Medulla oblongata (tissue), 1 donor: ENCODE measurements around the gene RSPH9.
A peak's percentile ranks its signal among the peaks of the same experiment; 100 is the strongest.
"Not testable (repeated sequence)": the region's sequence is repeated elsewhere in the genome, so short reads cannot be mapped to it uniquely, and the experiment has no call there.

ENCODE experiments used
- DNase-seq: peaks from one replicate; pipeline ENCODE4 v3.0.0-alpha.2; 2015; ENCODE audit errors: extremely low spot score

Gene RSPH9

GRCh38 chr6:43683708-43684455 lies 39.0 kb downstream of the RSPH9 start:
- DNase-seq, result no peak

GRCh38 chr6:43687079-43687436 lies 42.2 kb downstream of the RSPH9 start:
- no peak for DNase-seq

DNA sequence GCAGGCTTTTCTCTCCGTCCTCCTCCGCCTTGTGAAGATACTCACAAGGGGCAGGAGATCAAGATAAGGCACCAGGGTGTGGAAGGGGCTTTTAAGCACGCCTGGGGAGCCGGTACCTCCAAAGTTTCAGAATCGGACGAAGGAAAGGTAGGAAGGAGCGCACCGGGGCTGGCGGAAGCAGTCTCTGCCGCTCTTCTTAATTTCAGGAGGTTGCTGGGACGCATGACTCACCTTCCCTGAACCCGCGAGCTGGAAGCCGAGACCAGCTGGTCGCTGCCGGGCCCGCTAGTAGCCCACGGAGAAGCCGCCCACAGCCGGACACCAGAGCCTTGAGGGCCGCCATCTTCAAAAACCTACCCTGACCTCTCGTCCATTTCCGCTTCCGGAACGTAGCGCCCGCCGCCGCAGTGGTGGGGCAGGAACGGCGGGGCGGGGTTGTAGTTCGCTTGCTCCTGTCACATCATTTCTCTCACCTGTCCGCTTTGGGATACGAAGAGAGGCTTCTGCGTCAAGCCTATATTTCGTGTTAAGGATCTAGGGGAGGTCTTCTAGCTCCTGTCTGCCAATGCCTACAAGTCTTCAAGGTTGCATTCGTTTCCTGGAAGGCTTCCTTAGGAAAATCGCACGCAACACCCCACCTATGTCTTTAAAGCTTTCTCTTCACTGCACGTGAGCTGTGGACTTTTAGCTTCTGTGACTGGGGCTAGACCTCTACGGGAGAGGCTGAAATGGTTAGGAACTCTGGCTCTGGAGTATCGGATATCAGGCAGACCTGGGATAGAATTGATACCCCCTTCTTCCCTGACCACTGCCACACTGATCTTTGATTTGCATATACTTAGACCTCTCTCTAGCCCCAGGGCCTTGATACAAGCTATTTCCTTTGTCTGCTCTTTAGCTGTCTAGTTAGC lies 42.9 kb downstream of the RSPH9 start, which contains the start of gene MRPS18A:
MRPS18A (minus strand) TSS at position 355 of the 911 bp plus-strand sequence; CDS start at position 343, 12 bp downstream.
- peak; percentile 83 for DNase-seq

- DNase-seq, result no peak
Measured at GRCh38 chr6:43689421-43689820, 44.6 kb downstream of the RSPH9 start.

DNA sequence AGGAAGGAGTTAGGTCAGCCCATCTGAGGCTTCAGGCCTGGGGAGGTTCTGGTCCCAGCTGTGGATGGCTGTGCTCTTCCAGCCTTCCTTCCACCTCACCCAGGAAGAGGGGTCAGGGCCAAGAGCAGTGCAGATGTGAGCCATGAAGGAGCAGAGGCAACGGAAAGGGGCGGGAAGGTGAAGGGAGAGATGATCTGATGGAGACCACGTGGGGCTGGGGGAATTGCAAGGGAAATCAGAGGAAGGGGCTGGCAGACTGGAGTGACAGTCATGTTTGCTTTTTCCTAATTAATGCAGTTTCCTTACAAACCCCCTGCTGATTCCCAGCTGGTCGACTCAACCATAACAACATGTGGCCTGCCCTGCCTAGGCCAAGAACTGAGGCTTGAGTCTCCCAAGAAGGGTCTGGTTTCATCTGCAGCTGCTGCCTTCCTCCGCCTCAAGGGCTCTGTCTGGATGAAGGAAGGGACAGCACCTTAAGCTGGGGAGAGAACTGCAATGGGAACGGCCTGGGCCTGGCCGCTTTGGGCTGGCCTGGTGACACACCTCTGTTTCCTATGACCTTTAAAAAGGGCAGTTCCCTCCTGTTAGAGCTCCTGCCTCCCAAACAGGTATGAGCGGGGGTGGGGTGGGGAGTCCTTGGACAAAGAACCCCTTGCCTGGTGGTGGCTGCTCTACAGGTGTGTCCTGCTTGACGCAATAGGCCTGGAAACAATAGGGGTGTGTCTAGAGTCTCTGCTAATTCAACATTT lies 50.6 kb downstream of the RSPH9 start:
- no peak for DNase-seq

- DNase-seq, result no peak
Measured at GRCh38 chr6:43695967-43696291, 51.1 kb downstream of the RSPH9 start.

- no peak for DNase-seq
Measured at GRCh38 chr6:43697421-43697820, 52.6 kb downstream of the RSPH9 start.

DNA sequence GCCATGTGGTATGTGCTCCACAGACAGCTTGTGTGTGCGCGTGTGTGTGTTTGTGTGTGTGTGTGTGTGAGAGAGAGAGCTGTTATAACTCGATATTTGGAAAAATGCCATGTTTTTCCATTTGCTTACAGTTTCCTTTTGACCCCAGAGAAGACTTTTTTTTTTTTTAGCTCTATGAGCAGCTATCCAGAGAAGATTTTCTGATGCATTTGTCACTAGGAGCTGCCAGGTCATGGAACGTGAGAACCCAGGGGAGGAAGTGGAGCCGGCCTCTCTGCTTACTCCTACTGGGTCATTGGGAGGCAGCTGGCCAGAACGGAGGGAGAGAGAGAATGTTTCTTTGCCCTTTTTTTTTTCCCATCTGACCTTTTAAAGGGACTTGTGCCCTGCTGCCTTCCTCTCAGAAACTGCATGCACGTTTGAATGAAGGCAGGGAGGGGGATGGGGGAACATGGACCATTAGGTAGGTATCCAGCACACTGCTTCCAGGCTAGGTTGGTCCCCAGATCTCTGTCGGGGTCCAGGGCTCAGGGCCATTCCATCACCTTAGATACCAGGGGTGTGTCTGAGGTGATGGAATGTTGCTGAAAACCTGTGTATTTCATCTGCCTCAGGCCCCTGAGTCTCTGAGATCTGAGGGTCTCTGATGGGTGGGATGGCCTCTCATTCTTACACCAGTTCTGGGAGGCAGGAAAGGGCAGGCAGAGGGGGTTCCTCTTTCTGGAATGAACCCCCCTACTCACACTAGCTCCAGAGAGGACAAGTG lies 53.9 kb downstream of the RSPH9 start:
- no peak for DNase-seq

DNA sequence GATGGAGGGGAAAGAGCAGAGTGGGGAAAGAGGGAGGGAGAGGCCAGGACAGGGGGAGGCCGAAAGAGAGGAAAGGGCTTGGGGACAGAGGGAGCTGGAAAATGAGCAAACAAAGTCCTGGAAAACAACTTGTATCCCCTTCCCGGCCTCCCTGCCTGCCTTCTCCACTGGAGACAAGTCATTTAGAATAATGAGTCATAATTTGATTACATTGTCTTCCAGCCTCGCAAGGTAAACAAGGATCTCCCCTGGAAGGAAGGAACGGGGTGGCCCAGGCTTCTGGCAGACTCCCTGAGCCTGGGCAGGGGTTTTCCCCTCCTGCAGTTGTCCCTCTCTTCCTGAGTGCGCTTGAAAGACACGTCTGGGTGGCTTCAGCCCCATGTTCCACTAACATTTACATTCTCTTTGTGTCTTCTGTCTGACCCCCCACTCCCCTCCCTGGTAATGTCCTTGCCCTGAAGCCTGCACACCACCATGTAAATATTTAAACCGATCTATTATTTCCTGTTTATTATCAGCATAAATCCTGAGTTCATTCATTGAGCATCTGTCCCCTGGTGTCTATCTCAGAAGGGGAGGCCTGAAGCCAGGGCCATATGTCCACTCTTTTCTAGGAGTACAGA lies 54.8 kb downstream of the RSPH9 start:
- no peak for DNase-seq

DNA sequence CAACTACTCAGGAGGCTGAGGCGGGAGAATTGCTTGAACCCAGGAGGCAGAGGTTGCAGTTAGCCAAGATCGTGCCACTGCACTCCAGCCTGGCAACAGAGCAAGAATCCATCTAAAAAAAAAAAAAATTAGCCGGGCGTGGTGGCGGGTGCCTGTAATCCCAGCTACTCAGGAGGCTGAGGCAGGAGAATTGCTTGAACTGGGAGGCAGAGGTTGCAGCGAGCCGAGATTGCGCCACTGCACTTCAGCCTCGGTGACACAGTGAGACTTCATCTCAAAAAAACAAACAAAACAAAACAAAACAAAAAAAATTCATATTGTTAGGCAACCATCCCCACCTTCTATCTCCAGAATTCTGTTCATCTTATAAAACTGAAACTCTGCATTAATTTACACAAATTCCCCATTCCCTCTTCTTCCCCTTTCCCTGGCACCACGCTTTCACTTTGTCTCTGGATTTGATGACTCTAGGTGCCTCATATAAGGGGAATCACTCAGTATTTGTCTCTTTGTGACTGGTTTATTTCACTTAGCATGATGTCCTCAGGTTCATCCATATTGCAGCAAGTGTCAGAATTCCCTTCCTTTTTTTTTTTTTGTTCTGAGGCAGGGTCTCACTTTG lies 56.2 kb downstream of the RSPH9 start:
- not testable (repeated sequence) for DNase-seq

DNA sequence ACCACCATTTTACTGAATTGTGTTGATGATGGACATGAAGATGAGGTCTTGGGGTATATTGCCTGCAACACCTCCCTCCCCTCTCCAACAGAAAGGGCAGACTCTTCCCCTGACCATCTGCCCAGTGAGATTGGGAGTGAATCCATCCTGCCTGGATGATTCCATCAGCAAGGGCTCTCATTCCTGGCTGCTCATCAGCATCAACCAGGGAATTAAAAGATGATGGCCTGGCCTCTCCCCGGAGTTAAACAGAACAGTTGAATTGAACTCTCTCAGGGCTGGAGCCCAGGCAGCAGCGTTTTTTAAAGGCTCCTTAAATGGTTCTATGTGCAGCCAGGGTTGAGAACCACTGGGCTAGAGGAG lies 57.3 kb downstream of the RSPH9 start:
- DNase-seq, result no peak

- DNase-seq, result no peak
Measured at GRCh38 chr6:43702534-43703440, 58.0 kb downstream of the RSPH9 start.

DNA sequence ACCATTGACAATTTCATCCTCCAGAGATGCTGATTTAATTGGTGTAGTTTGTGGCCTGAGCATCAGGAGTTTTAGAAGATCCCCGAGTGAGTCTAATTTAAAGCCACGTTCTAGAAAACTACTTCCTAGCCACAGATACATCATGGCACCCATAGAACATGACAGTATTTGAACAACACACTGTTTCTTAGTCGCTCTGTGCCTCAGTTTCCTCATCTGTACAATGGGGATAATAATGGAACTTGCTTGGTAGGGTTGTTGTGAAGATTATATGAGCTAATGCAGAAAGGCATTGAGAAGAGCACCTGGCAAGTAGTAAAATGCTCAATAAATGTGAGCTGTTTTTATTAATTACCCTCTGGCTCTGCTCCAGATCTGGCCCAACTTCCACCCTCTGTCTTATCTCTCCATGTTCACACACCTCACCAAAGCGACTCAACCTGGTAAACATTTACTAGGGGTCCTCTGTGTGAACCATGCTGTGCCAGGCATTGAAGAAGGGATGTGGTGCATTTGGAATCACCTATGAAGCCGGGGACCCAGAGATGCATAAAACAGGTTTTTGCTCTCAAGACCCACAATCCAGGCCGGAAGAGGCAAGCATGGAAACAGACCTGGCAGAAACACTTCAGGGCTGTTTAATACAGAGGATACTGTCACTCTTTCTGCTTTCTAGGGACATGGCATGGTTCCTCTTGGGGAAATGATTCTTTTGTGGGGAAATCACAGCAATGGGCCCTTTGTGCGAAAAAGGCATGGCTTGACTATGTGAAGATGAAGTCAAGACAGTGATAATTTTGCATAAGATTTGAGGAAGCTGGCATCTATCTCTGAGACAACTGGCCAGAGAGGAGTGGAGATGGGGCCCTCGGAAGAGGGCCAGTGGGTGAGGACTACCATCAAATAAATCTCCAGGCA lies 58.9 kb downstream of the RSPH9 start:
- no peak for DNase-seq

GRCh38 chr6:43705996-43706395 lies 61.2 kb downstream of the RSPH9 start:
- DNase-seq, result no peak

DNA sequence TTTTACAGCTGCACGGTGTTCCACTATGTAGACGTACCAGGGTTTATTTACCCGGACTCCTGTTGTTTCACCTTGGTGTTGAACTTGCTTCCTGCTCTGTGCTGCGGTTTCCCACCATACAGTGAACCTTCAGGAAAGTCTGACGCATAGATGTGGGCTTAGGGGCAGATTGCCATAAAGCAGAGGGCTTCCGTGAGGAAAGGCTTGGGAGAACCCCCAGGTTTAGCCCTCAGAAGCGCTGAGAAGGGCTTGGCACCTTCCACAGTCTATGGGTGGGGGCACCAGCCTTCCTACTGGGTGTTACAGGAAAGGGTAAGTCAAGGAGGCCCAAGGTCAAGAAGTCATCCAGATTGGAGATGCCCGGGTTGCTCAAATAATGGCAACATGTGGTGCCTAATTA lies 62.0 kb downstream of the RSPH9 start:
- DNase-seq, result no peak

DNA sequence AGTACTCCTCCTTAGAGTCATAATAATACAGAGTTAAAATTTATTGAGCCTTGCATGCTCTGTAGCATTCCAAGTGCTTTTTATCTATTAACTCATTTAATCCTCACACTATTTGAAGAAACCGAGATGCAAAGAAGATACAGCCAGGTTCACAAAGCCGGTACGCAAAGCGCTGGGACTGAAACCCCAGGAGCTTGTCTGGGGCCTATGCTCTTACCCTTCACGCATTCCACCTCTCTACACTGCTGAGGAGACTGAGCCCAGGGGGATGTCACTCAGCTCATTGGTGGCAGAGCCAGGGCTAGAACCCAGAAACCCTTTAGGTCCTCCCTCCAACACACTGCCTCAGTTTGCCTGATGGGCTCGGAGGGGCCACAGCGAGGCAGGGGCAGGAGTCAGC lies 62.4 kb downstream of the RSPH9 start:
- DNase-seq, result no peak

- DNase-seq, result no peak
Measured at GRCh38 chr6:43707767-43708166, 62.9 kb downstream of the RSPH9 start.

DNA sequence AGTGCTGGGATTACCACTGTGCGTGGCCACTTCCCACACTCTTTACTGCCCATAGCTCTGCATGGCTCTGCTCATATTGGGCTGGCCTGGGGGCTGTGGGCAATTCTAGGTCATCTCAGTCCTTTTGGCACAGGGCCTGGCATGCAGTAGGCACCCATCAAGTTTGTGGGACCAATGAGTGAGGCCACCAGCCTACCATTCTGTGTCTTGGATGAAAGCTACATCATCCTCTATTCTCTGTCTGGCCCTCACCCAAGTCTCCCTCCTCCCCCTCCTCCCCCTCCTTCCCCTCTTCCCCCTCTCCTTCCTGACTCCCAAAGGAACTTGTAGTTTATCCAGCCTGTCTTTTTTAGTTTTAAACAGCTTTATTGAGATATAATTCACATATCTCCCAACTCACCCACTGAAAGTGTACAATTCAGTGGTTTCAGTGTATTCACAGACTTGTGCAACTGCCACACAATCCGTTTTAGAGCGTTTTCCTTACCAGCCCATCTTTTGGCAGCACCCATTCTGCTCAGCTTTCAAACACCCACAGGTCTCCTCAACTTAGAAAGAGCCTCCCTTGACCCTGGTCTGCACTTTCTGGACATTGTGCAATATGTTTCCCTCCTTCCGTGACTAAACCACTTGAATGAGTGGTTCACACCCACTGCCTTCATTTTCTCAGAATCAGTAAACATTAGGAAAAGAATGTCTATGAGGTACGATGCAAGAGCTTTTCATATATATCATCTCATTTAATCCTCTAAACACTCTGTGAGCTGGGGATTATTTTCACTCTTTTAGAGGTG lies 64.2 kb downstream of the RSPH9 start:
- no peak for DNase-seq
